Colon (tissue), 2 donors: ENCODE measurements around the gene CHD9NB.

Experiments
- FAIRE-seq: peaks from 2 replicates; lab custom pipeline; 2012; peaks lifted over from hg19 to GRCh38; lab: Jason Lieb, UNC
- donor health status: control.
- donor health status: control.

Gene CHD9NB

DNA sequence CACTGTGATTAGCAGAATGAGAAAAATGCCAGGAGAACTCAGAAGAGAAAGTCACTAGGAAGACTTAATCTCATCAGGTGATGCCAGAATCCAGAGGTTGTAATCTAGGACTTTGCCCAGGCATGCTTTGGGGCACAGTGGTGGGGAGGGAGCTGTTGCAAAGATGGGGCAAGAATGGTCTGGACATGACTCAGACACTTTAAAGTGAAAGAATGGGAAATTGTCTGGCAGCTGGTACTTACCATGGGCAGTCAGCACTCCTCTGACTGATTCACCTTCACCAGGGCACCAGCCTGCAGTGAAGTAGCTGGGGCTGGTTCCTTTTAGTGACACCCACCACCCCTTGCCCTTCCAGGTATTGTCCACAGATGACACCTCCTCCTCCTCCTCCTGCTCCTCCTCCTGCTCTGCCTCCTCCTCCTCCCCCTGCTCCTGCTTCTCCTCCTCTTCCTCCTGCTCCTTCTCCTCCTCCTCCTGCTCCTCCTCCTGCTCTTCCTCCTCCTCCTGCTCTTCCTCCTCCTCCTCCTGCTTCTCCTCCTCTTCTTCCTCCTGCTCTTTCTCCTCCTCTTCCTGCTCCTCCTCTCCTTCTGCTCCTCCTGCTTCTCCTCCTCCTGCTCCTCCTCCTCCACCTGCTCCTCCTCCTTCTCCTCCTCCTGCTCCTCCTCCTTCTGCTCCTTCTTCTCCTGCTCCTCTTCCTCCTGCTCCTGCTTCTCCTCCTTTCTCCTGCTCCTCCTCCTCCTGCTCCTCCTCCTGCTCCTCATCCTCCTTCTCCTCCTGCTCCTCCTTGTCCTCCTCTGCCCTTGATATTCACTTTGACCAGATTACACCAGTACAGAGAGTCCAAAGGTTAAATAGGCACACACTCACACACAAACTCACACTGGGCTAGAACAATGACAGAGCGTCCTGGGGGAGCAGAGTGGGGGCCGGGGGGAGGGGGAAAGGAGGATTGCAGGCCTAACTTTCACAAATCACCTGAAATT is at the start of gene CHD9NB:
TSS of gene CHD9NB (minus strand) at position 379 of the 983 bp plus-strand sequence. CDS start 8,739 bp downstream, outside the sequence.
- no peak for FAIRE-seq

DNA sequence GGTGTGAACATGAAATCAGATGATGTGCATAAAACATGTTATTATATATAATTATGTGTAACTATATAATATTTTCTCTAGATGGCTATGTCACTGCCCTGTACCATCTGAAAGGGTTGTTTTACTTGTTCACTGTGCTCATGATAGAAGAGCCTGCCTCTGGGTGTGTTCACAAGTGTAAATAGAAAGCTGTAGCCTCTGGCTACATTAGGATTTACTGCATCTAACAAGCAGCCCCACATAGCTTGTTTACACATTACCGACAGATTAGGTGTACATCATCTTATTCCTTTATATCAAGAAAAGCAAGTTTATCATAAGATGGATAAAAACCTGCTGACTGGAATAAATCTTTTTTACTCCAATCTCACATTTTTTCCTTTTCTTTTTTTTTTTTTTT is 48.2 kb upstream of the CHD9NB start:
- FAIRE-seq = no peak

DNA sequence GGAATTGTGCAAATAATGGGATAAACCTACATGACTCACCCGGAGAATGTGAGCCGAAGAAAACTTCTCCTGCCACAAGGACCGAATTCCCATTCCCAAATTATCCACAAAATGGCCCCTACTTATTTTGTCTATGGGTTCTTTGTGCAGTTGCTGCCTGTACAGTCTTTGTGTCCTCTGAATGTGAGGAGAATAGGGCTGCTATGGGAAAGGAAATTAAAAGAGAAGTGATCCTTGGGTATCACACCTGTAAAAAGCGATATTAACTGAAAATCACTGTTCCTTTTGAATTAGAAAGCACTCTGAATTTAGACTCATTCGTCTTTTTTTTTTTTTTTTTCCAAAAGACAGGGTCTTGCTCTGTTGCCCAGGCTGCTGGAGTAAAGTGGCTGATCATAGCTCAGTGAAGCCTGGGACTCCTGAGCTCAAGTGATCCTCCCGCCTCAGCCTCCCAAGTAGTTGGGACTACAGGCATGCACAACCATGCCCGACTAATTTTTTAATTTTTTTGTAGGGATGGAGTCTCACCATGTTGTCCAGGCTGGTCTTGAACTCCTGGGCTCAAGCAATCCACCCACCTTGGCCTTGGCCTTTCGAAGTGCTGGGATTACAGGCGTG is 47.5 kb upstream of the CHD9NB start:
- no peak for FAIRE-seq

DNA sequence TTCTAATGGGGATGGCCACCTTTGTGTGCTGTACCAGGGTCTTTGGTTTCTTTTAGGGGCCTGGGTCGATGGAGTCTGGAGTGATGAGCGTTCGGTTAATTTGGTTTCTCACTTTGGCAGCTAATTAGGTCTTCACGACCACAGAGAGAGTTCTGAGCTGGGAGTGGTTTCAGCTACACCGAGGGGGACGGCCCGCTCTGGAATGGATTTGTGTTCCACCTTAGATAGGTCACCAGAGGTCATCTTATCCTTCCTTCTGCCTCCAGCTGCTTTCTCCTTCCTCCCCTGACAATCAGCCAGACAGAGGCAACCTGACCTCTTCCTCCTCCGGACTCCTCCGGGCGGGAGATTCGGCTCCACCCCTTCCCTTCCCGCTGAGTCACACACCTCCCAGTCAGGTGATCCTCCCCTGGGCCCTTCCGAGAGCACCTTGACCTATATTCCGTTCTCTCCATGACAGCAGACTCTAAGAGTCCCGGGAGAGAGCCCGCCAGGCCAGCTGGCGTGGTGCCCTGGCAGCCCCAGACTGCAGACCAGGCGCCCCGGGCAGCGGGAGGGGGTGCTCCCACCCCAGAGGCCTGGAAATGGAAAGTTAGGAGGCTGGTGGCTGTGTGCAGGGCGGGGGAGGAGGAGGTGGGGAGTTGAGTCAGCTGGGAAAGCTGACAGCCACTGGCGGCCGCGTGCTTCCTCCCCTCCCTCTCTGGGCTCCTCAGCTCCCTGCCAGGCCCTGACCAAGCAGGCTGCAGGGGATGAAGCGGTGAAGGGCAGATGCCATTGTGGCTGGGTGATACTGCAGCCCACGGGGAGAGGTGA is 46.8 kb upstream of the CHD9NB start:
- no peak for FAIRE-seq

DNA sequence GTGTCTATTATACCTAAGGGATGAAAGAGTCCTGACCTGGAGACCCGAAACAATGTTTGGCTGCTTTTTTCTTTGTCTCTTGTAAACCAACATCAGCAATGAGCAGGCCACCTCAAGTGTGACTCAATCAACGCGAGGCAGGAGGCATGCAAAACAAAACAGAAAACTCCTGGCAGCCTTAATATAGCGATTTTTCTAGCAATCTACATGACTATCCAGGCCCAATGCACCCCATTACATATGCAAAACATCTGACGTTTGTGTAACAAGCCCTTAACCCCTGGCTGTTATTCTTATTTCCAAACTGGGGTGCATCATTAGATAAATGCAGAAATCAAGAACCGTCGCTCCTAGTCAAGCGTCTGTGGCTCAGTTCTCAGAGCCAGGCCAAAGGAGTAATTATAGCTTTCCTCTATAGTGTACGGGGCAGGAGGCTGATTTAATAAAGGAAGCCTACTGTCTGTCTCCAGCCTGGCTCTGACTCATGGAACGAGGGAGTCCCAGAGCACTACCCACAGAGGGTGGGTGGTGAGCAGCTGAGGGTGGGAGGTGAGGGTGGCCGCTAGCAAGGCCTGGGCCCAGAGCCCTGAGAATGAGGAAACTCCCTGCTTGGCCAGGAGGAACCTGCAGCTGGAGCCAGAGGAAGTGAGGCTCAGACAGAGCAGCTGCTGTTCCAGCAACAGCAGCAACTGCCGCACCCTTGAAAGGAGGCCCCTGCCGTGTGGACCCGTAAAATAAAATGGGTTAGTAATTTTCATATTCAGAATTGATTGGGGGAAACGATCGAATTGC is 46.0 kb upstream of the CHD9NB start:
- no peak for FAIRE-seq

DNA sequence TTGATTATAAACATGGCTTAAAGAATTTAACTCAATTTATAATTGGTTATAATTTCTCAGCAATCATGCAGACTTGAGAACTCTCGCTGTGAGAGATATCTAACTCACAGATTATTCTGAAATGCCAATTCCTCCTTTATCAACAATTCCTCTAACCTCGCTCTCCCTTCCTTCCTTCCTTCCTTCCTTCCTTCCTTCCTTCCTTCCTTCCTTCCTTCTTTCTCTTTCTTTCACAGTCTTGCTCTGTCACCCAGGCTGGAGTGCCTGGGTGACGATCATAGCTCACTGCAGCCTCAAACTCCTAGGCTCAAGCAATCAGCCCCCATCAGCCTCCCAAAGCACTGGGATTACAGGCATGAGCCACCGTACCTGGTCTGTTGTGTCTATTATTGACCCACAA is 44.5 kb upstream of the CHD9NB start:
- FAIRE-seq = no peak

DNA sequence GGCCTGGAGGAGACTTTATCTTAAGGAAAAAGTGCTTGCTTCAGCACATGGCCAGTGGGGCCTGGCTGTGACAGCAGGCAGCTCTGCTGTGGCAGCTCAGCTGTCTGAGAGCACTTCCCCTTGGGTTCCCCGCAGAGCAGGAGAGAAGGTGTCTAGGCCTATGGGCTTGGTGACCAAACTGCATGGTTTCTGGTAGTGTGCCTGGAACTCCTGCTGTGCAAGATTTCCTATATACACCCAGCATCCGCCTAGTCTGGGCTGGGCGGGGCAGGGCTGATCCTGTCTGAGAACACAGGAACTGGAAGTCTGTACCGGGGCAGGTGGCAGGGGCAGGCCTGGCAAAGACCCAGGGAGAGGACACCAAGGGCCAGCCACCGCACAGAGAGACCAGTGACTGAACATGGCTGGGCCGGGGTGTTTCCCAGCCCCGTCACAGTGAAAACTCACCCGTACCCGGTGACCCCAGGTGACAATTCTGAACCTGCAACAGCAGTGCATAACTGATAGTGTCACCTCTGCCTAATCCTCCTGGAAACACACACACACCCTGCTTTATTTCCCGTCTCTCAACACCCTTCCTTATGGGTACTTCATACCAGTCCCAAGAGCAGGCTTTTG is 41.4 kb upstream of the CHD9NB start:
- no peak for FAIRE-seq

DNA sequence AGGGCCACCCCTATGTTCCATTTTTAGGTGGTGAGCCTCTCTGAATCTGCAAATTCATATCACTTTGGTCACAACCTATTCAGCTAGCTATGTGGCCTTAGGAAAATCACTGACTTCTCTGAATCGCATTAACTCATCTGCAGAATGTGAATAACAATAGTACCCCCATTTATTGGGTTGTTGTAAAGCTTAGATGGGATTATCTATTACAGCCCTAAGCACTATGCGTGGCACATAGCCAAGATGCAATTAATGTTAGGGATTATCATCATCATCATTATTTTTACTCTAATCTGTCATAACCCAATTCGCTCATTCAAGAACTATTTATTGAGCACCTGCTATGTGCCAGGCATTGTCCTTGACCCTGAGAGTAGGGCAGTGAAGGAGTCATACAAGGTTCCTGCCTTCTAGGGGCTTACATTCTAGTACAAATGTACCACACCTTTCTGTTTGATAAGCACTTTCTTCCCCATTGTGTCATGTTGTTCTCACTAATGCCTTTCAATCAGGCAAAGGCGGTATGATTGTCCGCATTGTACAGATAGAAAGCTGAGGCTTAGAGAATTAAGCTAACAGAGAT is 40.6 kb upstream of the CHD9NB start:
- FAIRE-seq = no peak

DNA sequence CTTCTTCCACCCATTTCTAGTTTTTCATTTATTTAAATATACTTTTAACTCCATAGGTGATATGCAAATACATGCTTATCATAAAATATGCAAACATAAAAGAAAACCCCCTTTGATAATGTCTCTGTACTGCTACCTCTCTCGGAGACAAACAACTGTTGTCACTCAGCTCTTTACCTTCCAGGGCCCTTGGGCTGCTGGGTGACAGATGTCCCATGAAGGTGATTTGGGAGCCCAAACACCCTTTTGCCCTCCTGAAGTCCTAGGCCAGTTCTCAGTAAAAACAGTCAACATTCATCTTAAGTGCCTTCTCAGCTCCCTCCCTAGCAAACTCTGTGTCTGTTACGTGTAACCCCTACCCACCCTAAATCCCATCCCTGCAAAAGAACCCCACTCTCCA is 39.6 kb upstream of the CHD9NB start:
- FAIRE-seq = no peak

DNA sequence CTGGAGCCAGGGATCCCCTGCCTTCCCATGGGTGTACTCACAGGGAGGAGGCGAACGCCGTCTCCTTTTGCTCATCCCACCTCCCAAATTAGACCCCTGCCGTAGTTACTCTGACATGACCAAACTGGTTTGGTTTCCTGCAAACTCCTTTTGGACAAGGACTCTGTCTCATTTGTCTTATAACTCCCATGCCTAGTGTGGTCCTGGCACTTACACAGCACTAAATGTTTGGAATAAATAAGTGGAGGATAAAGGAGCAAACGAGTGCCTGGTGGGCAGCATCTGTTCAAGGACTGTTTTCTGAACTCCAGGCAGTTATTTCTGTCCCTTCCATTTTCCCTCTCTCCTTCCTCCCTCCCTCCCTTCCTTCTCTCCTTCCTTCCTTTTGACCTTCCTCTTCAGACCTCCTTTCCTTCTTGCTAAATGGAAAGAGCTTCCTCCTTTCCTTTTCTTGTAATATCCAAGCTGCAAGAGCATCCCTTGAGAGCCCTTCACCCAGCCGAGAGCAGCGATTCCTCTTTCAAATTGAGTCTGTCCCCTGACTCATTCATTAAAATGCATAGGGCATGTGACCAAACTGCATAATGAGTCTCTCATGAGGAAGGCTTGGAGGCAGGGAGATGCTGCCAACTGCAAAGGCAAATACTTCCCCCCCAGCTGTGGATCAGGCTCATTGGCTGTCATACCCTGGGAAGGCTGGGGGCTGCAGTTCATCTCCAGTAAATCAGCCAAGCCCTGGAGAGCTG is 38.9 kb upstream of the CHD9NB start:
- FAIRE-seq = no peak

DNA sequence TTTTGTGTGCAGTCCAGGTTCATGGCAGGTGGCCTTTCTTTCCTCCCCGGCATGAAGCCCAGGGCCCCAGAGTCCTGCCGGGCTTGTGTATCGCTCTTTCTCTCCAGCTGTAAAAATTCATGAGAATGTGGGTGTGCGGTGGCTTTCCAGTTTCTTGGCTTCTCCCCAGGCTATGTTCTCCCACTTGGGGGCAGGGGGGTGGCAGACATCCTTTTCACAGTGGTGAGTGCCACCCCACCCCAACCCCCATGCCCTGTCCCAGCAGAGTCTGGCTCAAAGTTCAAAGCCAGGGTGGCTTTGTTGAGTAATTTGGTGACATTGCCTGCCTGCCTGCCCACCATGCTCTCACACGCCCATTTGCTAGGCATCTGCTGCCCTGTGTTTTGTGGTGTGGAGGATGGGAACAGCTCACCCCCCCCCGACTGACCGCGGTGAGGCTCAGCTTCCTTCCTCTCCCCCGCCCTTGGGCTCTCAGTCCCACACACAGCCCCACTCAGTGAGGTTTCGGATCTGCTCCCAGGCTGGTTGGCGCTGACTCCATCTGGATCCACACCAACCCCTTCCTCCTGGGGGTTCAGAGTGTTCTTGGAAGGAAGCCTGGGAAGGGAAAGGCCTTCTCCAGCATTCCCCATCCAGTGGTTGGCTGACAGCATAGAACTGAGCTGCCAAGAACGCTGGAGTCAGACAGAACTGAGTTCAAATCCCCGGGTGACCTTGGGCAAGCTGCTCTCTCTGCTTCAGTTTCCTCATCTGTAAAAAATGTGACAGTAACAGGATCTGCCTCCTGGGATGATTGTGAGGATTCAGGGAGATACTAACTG is 38.1 kb upstream of the CHD9NB start:
- FAIRE-seq = no peak

DNA sequence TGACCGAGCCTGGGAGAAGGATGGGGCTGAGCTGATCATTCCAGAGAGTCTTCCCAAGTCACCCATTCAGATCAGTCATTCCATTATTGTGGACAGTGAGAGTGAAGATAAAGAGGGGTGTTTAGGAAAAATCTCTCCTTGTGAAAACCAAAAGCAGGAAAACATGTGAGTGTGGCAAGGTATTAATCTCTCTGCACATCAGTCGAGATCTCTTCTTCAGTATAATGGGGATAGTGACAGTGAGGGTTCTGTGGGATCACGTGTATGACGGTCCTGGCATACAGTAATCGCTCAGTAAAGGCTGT is 37.5 kb upstream of the CHD9NB start:
- FAIRE-seq = no peak

DNA sequence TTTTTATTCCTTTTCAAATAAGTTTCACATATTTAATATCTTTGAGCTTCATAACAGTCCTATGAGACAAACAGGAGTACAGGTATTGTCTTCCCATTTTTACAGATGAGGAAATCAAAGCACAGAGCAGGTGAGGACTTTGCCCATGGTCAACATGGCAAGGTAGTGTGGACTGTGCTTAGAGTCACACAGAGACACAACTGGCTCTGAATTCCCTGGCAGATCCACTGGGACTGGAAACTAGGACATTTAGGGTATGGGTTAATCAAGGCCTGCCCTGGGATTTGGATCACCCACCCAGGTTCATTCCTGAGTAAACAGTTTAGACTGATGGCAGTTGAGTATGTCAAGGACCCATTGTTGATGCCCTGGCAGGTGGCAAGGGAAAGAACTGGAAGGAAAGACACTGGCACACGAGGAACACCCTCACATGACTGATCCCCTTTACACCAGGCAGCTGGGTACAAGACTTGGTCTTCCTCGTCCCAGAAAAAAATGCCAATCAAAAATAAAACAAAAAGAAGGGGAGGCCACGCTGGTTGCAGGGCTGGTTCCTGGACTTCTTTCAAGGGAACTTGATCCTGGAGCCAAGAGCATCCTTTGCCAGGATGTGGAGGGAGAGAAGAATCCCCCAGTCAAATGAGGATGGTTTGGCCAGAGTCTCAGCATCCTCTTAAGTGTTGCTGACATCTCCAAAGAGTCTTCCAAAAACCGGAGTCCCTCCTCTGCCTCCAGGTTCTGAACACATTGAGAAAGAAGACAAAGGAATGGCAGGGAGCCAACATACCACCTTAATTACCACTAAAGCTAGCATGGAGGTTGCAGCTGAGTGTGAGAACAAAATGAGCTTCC is 37.0 kb upstream of the CHD9NB start:
- no peak for FAIRE-seq

DNA sequence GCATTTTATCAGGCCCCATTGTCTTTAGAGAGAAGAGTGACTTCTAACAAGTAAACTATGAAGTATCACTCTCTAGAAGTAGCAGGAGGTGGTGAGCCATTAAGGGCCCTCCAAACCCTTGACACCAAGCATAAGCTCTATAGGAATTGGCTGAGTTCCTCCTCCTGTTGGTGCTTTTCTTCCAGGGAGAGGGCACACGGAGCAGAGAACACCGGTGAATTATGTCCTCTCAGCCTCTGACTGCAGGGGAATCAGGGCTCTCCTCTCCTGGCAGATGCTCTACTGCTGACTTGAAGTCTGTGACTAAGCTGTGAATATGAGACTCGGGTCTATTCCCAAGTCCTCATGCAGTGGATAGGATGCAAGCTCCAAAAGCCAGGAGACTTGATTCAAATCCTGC is 34.4 kb upstream of the CHD9NB start:
- no peak for FAIRE-seq

DNA sequence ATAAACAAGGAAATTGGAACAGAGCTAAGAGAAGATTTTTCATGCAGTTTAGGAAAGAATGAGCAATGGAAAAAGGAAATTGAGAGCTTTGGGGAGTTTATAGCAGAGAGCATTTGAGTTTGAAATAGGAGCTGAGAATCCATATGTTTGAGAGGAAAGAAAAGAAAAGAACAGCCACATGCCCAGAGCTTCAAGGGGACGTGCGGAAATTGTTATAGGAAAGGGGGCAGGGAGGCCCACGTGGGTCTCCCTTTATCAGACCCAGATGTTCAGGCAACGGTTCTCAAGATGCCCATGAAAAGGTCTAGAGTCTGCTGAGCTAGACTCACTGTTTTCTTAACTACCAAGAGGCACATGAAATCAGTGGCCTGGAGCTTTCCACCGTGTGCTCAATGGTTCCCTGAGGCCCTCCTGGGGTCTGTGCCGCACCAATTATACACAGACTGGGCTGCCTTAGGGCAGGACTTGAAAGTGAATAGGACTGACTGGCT is 33.3 kb upstream of the CHD9NB start:
- FAIRE-seq = no peak

DNA sequence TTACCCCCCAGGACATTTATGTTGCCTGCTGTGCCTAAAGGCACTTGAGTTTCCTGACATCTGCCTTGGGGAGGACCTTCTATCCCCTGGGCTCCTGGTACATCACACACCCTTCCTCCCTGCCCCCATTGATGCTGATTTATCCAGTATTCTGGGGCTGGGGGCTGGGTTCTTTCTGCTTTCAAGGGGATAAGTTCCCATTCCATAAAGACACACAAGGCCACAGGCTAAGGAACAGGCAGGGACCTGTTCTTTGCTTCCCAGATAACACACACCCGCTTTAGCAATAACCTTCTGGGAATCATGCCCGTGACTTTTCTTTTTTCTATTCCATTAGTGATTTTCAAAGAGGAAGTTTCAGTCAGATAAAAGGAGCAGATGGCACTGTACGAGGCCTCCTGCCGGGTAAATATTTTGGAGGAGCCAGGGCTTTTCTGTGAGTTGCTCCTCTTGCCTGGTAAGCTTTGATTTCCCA is 32.7 kb upstream of the CHD9NB start:
- no peak for FAIRE-seq

DNA sequence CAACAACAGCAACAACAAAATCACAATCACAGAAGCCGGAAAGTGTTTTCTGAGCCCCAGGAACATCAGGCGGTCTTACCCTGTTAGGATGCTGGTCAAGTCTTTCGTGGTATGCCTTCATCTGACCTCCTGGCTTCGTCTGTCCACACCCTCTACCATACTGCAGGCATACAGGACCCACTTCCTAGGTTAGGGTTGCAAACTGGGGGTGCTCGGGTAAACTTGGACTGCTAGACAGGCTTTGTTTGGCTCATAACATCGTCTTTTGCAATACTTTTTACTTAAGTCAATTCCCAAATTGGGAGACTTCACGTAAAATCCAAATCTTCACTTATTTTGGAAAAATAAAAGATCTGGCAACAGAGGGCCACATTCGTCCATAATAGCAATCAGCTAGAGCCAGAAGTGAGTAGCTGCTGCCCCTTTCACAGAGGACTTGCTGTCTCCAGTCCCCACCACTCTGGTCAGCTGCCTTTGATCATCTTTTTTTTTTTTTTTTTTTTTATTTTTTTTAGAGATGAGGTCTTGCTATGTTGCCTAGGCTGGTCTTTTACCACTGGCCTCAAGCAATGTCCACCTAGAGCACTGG is 32.1 kb upstream of the CHD9NB start:
- FAIRE-seq = no peak

DNA sequence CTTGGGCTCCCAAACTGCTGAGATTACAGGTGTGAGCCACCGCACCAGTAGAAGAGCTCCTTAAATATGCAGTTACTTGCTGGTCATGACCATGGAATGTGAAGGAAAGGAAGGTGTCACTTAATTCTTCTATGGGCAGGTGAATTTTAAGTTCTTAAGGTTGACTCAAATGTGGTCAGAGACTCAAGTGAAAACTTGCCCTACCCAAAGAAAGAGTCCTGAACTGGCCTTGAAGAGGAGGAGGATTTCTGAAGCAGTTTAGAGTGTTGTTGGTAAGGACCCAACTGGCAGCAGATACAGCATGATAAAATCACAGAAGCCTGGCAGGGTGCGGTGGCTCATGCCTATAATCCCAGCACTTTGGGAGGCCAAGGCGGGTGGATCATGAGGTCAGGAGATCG is 31.4 kb upstream of the CHD9NB start:
- FAIRE-seq = no peak
